PC-3 (cell line): ENCODE results near the gene NDEL1. TPM values are rescaled to one million over a fixed set of nuclear protein-coding genes. Genes with fewer than 3 reads are reported as not detected.
A peak's percentile ranks its signal among the peaks of the same experiment; 100 is the strongest.

Experiments
- ATAC-seq: fragments of 200-7000 bp; cut with Tn5 transposase; 2 replicates; pipeline ENCODE4 v1.9.1; 2020; ENCODE audit warnings: mild to moderate bottlenecking, moderate library complexity
- Bru-seq: library from RNA; stranded (reverse); fragments of 400-500 nt; gene quantifications from one replicate; lab custom pipeline; 2021; lab: Mats Ljungman, UMichigan
- BruChase-seq, 2 experiments: library from RNA; stranded (reverse); fragments of 400-500 nt; gene quantifications; one replicate each; lab custom pipeline; 2021; lab: Mats Ljungman, UMichigan
- BruUV-seq: library from RNA; stranded (reverse); fragments of 400-500 nt; replicated peaks from 2 replicates; lab custom pipeline; 2021; lab: Mats Ljungman, UMichigan
- CTCF ChIA-PET: fragments of 300-600 bp; sonication (Branson Sonifier 250); formaldehyde crosslinking; loops from one replicate; lab custom pipeline; 2022; ENCODE audit warnings: antibody characterized with exemption; lab: Charles Lee
- POLR2A ChIA-PET: fragments of 300-600 bp; sonication (Branson Sonifier 250); formaldehyde crosslinking; loops from one replicate; lab custom pipeline; 2022; ENCODE audit warnings: antibody characterized with exemption; ENCODE audit not compliant: unreplicated experiment; lab: Charles Lee
- DNase-seq: peaks from one replicate; pipeline ENCODE4 v3.0.0-alpha.2; 2015
- H2AFZ ChIP-seq: fragments of 300-600 bp; sonication (generic); 2 replicates; pipeline ENCODE4 v1.6.0; 2016; ENCODE audit warnings: antibody characterized with exemption, low read length
- H3F3A ChIP-seq: fragments of 300-600 bp; sonication (generic); one replicate; pipeline ENCODE4 v1.6.0; 2017; ENCODE audit warnings: antibody characterized with exemption, low read length, control low read depth, mild to moderate bottlenecking; ENCODE audit not compliant: unreplicated experiment
- H3K27ac ChIP-seq: fragments of 300-600 bp; sonication (generic); 2 replicates; pipeline ENCODE4 v1.5.1; 2016; ENCODE audit warnings: mild to moderate bottlenecking, low read length
- H3K27me3 ChIP-seq: fragments of 300-600 bp; sonication (generic); 2 replicates; pipeline ENCODE4 v1.6.1; 2016; ENCODE audit warnings: low read length, mixed read lengths
- H3K36me3 ChIP-seq: fragments of 300-600 bp; sonication (generic); 2 replicates; pipeline ENCODE4 v1.6.1; 2016; ENCODE audit warnings: low read depth, mixed run types, low read length, mixed read lengths
- H3K4me1 ChIP-seq: fragments of 300-600 bp; sonication (generic); 2 replicates; pipeline ENCODE4 v1.5.1; 2016; ENCODE audit warnings: low read length; ENCODE audit not compliant: insufficient read depth
- H3K4me2 ChIP-seq: fragments of 300-600 bp; sonication (generic); 2 replicates; pipeline ENCODE4 v1.6.0; 2016; ENCODE audit warnings: low read length
- H3K4me3 ChIP-seq: fragments of 300-600 bp; sonication (generic); 2 replicates; pipeline ENCODE4 v1.5.1; 2016; ENCODE audit warnings: mild to moderate bottlenecking, low read length, mixed read lengths
- H3K79me2 ChIP-seq: fragments of 300-600 bp; sonication (generic); 2 replicates; pipeline ENCODE4 v1.6.1; 2017; ENCODE audit warnings: low read length, mixed read lengths
- H3K9ac ChIP-seq: fragments of 300-600 bp; sonication (generic); 2 replicates; pipeline ENCODE4 v1.6.0; 2016; ENCODE audit warnings: mild to moderate bottlenecking, low read length
- H3K9me2 ChIP-seq: fragments of 300-600 bp; sonication (generic); replicated peaks from 2 replicates; pipeline ENCODE4 v1.6.1; 2016; ENCODE audit warnings: mixed run types, low read length, mixed read lengths
- H3K9me3 ChIP-seq: fragments of 300-600 bp; sonication (generic); 2 replicates; pipeline ENCODE4 v1.6.1; 2016; ENCODE audit warnings: low read length, mixed read lengths
- H4K20me1 ChIP-seq: fragments of 300-600 bp; sonication (generic); 2 replicates; pipeline ENCODE4 v1.6.1; 2016; ENCODE audit warnings: low read length, mixed read lengths
- CTCF ChIP-seq: fragments of 300-600 bp; sonication (generic); conservative IDR thresholded peaks from 2 replicates; pipeline ENCODE4 v1.5.1; 2017; ENCODE audit warnings: antibody characterized with exemption, low read depth, mild to moderate bottlenecking, low read length
- EZH2 ChIP-seq: fragments of 300-600 bp; sonication (generic); IDR thresholded peaks from one replicate; pipeline ENCODE4 v1.6.1; 2017; ENCODE audit warnings: antibody characterized with exemption, mild to moderate bottlenecking, low read length; ENCODE audit not compliant: unreplicated experiment
- EZH2phosphoT487 ChIP-seq: fragments of 300-600 bp; sonication (generic); IDR thresholded peaks from 2 replicates; pipeline ENCODE4 v1.6.1; 2018; ENCODE audit warnings: mild to moderate bottlenecking, antibody characterized with exemption, low read length, borderline replicate concordance
- intact Hi-C: fragments of 100-400 bp; cut with micrococcal nuclease; formaldehyde crosslinking; loops from 2 replicates; pipeline ENCODE4 v1.9.0; 2023
- long read RNA-seq: library from polyadenylated mRNA; unstranded; transcript quantifications from one replicate; pipeline ENCODE4 v2.0.0, GENCODE V29; 2021; ENCODE audit not compliant: unreplicated experiment
- total RNA-seq: library from RNA; depleted of rRNA; stranded (reverse); fragments of >200 nt; gene quantifications from 2 replicates; pipeline ENCODE4 v1.2.3, GENCODE V29; 2014; rRNA removed

Gene NDEL1
- total RNA-seq = 32.7 and 46.7 TPM in 2 replicates
- Bru-seq, nascent RNA = percentile 89 among the genes with signal in this experiment
- BruChase-seq, experiment 1, labeled RNA remaining after a 6-hour chase = percentile 87 among the genes with signal in this experiment
- percentile 92 among the genes with signal in this experiment for BruChase-seq, experiment 2, labeled RNA remaining after a 2-hour chase
- long read RNA-seq, transcript NDEL1-201 (9 exons, 2,372 nt) = minor isoform, 16 of 47 reads
- long read RNA-seq, transcript NDEL1-203 (10 exons, 1,858 nt) = major isoform, 18 of 47 reads
- long read RNA-seq, partial matches to known transcripts = 1 of 47 reads
- long read RNA-seq, other reads (novel, unspliced or antisense) = 8 of 47 reads

GRCh38 chr17:8435245-8436168, at the start of gene NDEL1:
NDEL1 (plus strand) TSS chr17:8435884; CDS start chr17:8444272, 8,388 bp downstream.
- no peaks in the 10 kb centered on the region for H3K27me3 ChIP-seq
- TSS peak; percentile 99 for BruUV-seq
- H3K4me1 ChIP-seq = no peaks in the 10 kb centered on the region; the same call in 1 of the 2 replicates
- H3K9ac ChIP-seq = peak within 1 kb of the TSS; percentile 97
- intact Hi-C loops = loop anchor here (1.0 kb wide), 1 partner anchor 52 kb away; the partner anchor contains the start of gene RPL26
- H3K27ac ChIP-seq = peak within 1 kb of the TSS; percentile 78
- peaks cover 5% of the 10 kb centered on the region for H3K36me3 ChIP-seq
- H3K79me2 ChIP-seq = peaks cover 47% of the 10 kb centered on the region
- H4K20me1 ChIP-seq = peaks cover 20% of the 10 kb centered on the region
- H3K9me3 ChIP-seq = no peaks in the 10 kb centered on the region
- H3K4me3 ChIP-seq = peak within 1 kb of the TSS; percentile 91
- ChIA-PET POLR2A (interaction anchor here (0.5 to 0.6 kb wide), 3 partner anchors 9 to 218 kb away, joined by 3 to 10 read pairs (median 10); no protein-coding TSS in a partner anchor), CTCF (interaction anchor here (1.2 kb wide), 2 partner anchors 25 to 52 kb away, joined by 6 to 12 read pairs; no protein-coding TSS in a partner anchor)
- DNase-seq (peak; percentile 94), ATAC-seq (peak; percentile 98)
- no peaks in the 10 kb centered on the region for H3K9me2 ChIP-seq
- peak within 1 kb of the TSS; percentile 97 for H3K4me2 ChIP-seq
- TF ChIP-seq EZH2phosphoT487 = no peak
- TF ChIP-seq EZH2 = no peak
- TF ChIP-seq CTCF = no peak
- H2AFZ ChIP-seq = peak within 1 kb of the TSS; percentile 79
- no peaks in the 10 kb centered on the region for H3F3A ChIP-seq

- TF ChIP-seq CTCF (no peak), EZH2phosphoT487 (no peak), EZH2 (no peak)
- Histone ChIP-seq H3K36me3 (peaks cover 6% of the 10 kb centered on the region), H3K4me1 (peaks cover 13% of the 10 kb centered on the region), H3F3A (no peaks in the 10 kb centered on the region), H3K4me2 (no peak overlapping the region), H3K4me3 (no peak overlapping the region), H3K9me3 (no peaks in the 10 kb centered on the region), H3K79me2 (peaks cover 19% of the 10 kb centered on the region), H3K27me3 (no peaks in the 10 kb centered on the region), H3K27ac (no peak overlapping the region), H2AFZ (no peak overlapping the region), H3K9ac (no peak overlapping the region), H3K9me2 (no peaks in the 10 kb centered on the region), H4K20me1 (peaks cover 7% of the 10 kb centered on the region)
- ChIA-PET CTCF (no interaction called here), POLR2A (no interaction called here)
- no TSS peak for BruUV-seq
- intact Hi-C loops = no loop called here
- DNase-seq (no peak), ATAC-seq (no peak)
These were observed 48.8 kb upstream of the NDEL1 start for GRCh38 chr17:8386841-8387240.
